SK-N-SH (cell line): ENCODE results near the gene ELN. TPM values are rescaled to one million over a fixed set of nuclear protein-coding genes. Genes with fewer than 3 reads are reported as not detected.

Experiments used
- CTCF ChIA-PET: fragments of 300-600, 350-600 bp; formaldehyde crosslinking; extraction: SDS; loops from one replicate; lab custom pipeline; 2021; lab: Yijun Ruan, JAX
- POLR2A ChIA-PET: fragments of 350-600 bp; sonication (Branson Sonifier 250); formaldehyde crosslinking; extraction: SDS; loops from one replicate; lab custom pipeline; 2020; ENCODE audit warnings: antibody characterized with exemption, inconsistent platforms; lab: Yijun Ruan, JAX
- DNase-seq: peaks from one replicate; pipeline ENCODE4 v3.0.0; 2012
- H2AFZ ChIP-seq: fragments of 200-600 bp; sonication (generic); 2 replicates; pipeline ENCODE4 v1.8.1; 2016; ENCODE audit warnings: antibody characterized with exemption, mild to moderate bottlenecking, low read depth
- H3F3A ChIP-seq: fragments of 200-600 bp; sonication (generic); replicated peaks from 2 replicates; pipeline ENCODE3; 2016; ENCODE audit warnings: antibody characterized with exemption, mild to moderate bottlenecking; ENCODE audit not compliant: insufficient read depth
- H3K27ac ChIP-seq, 2 experiments: fragments of 200-500 bp in 1 of 2; fragments of 200-600 bp in 1 of 2; sonication (Bioruptor generic) in 1 of 2; sonication (generic), shearing (Covaris generic) in 1 of 2; 2 replicates each; pipeline versions ENCODE4 v1.5.1 to v1.6.1; 2014 to 2016; ENCODE audit warnings: low read depth in 2 of 2, inconsistent platforms in 1 of 2, low read length in 1 of 2, mild to moderate bottlenecking in 1 of 2, mixed read lengths in 1 of 2
- H3K27me3 ChIP-seq: fragments of 200-600 bp; sonication (generic), shearing (Covaris generic); 2 replicates; pipeline ENCODE4 v1.6.1; 2016; ENCODE audit warnings: mixed run types; ENCODE audit not compliant: insufficient read depth
- H3K36me3 ChIP-seq, 2 experiments: fragments of 200-500 bp in 1 of 2; fragments of 200-600 bp in 1 of 2; sonication (Bioruptor generic) in 1 of 2; sonication (generic) in 1 of 2; replicated peaks in 1 of 2; 2 replicates each; pipeline versions ENCODE3 to v1.5.1; 2014 to 2016; ENCODE audit warnings: low read length in 1 of 2, mild to moderate bottlenecking in 1 of 2; ENCODE audit not compliant: insufficient read depth in 2 of 2, control insufficient read depth in 1 of 2
- H3K4me1 ChIP-seq, 2 experiments: fragments of 200-500 bp in 1 of 2; fragments of 200-600 bp in 1 of 2; sonication (Bioruptor generic) in 1 of 2; sonication (generic), shearing (Covaris generic) in 1 of 2; 2 replicates each; pipeline versions ENCODE4 v1.5.1 to v1.6.1; 2014 to 2016; ENCODE audit warnings: low read depth in 1 of 2, low read length in 1 of 2, mixed run types in 1 of 2; ENCODE audit not compliant: insufficient read depth in 2 of 2, control insufficient read depth in 1 of 2
- H3K4me2 ChIP-seq: fragments of 200-600 bp; sonication (generic), shearing (Covaris generic); 2 replicates; pipeline ENCODE4 v1.6.1; 2017; ENCODE audit warnings: mixed run types
- H3K4me3 ChIP-seq, 2 experiments: fragments of 200-500 bp in 1 of 2; fragments of 200-600 bp in 1 of 2; sonication (Bioruptor generic) in 1 of 2; sonication (generic), shearing (Covaris generic) in 1 of 2; 2 replicates each; pipeline versions ENCODE4 v1.5.1 to v1.8.1; 2014 to 2016; ENCODE audit warnings: low read depth in 2 of 2, inconsistent platforms in 1 of 2, low read length in 1 of 2, mild to moderate bottlenecking in 1 of 2, mixed read lengths in 1 of 2, moderate library complexity in 1 of 2
- H3K79me2 ChIP-seq: fragments of 200-600 bp; sonication (generic); 2 replicates; pipeline ENCODE4 v1.8.1; 2017; ENCODE audit warnings: mild to moderate bottlenecking; ENCODE audit not compliant: insufficient read depth
- H3K9ac ChIP-seq: fragments of 200-600 bp; sonication (generic); 2 replicates; pipeline ENCODE4 v1.6.1; 2017; ENCODE audit warnings: mixed run types
- H3K9me2 ChIP-seq: fragments of 200-600 bp; sonication (generic); 2 replicates; pipeline ENCODE4 v1.6.1; 2017; ENCODE audit warnings: mixed run types
- H3K9me3 ChIP-seq: fragments of 200-600 bp; sonication (generic); 2 replicates; pipeline ENCODE4 v1.6.1; 2017; ENCODE audit warnings: mixed run types, mild to moderate bottlenecking, moderate library complexity
- H4K20me1 ChIP-seq: fragments of 200-600 bp; sonication (generic); 2 replicates; pipeline ENCODE4 v1.6.1; 2017; ENCODE audit warnings: mild to moderate bottlenecking, mixed run types; ENCODE audit not compliant: insufficient read depth
- CTCF ChIP-seq: fragments of 200-600 bp; sonication (generic); IDR thresholded peaks from 2 replicates; pipeline ENCODE4 v1.6.1; 2017; ENCODE audit warnings: antibody characterized with exemption, mild to moderate bottlenecking, moderate library complexity
- ELF1 ChIP-seq: IDR thresholded peaks from 2 replicates; pipeline ENCODE4 v1.4.0; 2012
- EZH2phosphoT487 ChIP-seq: fragments of 200-600 bp; sonication (generic); IDR thresholded peaks from 2 replicates; pipeline ENCODE4 v1.6.1; 2017; ENCODE audit warnings: low read depth, mixed run types, mild to moderate bottlenecking, antibody characterized with exemption, moderate library complexity, borderline replicate concordance
- FOXJ3 ChIP-seq: sonication (generic); formaldehyde crosslinking; IDR thresholded peaks from 2 replicates; pipeline ENCODE4 v1.5.1; 2020; ENCODE audit warnings: mild to moderate bottlenecking, missing genetic modification reagents
- FOXM1 ChIP-seq: IDR thresholded peaks from 2 replicates; pipeline ENCODE4 v1.4.0; 2012; ENCODE audit warnings: low read depth, mild to moderate bottlenecking
- GABPA ChIP-seq: IDR thresholded peaks from 2 replicates; pipeline ENCODE4 v1.4.0; 2012; ENCODE audit warnings: low read depth, mild to moderate bottlenecking
- IRF3 ChIP-seq: fragments of 150-350 bp; IDR thresholded peaks from 2 replicates; pipeline ENCODE4 v1.6.1; 2016; ENCODE audit warnings: mild to moderate bottlenecking, low read depth, low read length
- MAX ChIP-seq: IDR thresholded peaks from 2 replicates; pipeline ENCODE4 v1.4.0; 2012; ENCODE audit warnings: low read depth
- MEF2A ChIP-seq: IDR thresholded peaks from 2 replicates; pipeline ENCODE4 v1.4.0; 2012; ENCODE audit warnings: low read depth, borderline replicate concordance
- NFIC ChIP-seq: IDR thresholded peaks from 2 replicates; pipeline ENCODE4 v1.4.0; 2012; ENCODE audit warnings: borderline replicate concordance
- NRF1 ChIP-seq: IDR thresholded peaks from 2 replicates; pipeline ENCODE4 v1.6.1; 2012; ENCODE audit warnings: low read depth, mild to moderate bottlenecking, low read length
- PBX3 ChIP-seq: IDR thresholded peaks from 2 replicates; pipeline ENCODE4; 2012
- RAD21 ChIP-seq: IDR thresholded peaks from 2 replicates; pipeline ENCODE4 v1.6.1; 2012; ENCODE audit warnings: mild to moderate bottlenecking, low read length
- RXRA ChIP-seq: IDR thresholded peaks from 2 replicates; pipeline ENCODE4 v1.4.0; 2012; ENCODE audit warnings: low read depth, mild to moderate bottlenecking, borderline replicate concordance
- TCF12 ChIP-seq: IDR thresholded peaks from 2 replicates; pipeline ENCODE4 v1.4.0; 2012
- YY1 ChIP-seq: IDR thresholded peaks from 2 replicates; pipeline ENCODE4 v1.4.0; 2012; ENCODE audit warnings: low read depth, mild to moderate bottlenecking
- ZBTB33 ChIP-seq: IDR thresholded peaks from 2 replicates; pipeline ENCODE4 v1.4.0; 2012; ENCODE audit warnings: low read depth, borderline replicate concordance
- WGBS: methylation state at CpG from one replicate; pipeline ENCODE4 v1.1.6; 2017; ENCODE audit warnings: low lambda C conversion rate; 5-methylcytosine and 5-hydroxymethylcytosine counted together
- polyA plus RNA-seq, 3 experiments: library from polyadenylated mRNA; depleted of rRNA; stranded (reverse); fragments of >200 nt; gene quantifications; 2 replicates each; pipeline ENCODE4 v1.2.3, GENCODE V29; 2012
- TF ChIP-seq, protein P1 (sequence below): IDR thresholded peaks from 2 replicates; pipeline ENCODE4 v1.6.1; 2012; ENCODE audit warnings: mild to moderate bottlenecking, low read depth, low read length, moderate library complexity

Gene ELN
- polyA plus RNA-seq, 1 of the 3 experiments (the other 2 are of a cell fraction): 12.5 TPM

DNA sequence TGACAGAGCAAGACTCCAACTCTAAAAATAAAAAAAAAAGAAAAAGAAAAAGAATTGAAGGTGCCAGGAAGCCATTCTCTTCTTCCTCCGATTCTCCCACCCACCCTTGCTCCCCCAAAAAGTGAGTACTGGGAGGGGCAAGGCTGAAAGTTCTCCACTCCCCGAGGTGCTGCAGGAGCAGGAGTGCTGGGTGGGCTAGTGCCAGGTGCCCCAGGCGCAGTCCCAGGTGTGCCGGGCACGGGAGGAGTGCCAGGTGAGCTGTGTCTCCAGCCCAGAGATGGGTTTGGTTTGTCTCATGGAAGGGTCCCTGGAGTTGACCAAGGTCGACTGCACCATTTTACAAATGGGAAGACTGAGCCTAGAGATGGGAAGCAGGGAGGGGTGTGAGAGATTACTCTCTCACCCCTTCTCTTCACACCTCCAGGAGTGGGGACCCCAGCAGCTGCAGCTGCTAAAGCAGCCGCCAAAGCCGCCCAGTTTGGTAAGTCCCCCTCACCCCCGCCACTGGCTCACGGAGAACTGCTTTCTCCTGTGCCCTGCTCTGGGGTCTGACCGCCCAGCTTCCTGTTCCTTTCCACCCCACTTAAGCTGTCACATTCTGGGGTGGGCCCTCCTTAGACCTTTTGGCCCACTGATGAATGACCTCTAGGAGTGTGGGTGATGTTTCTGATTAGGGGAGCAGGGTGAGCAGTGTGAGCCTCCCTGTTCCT lies 29.4 kb downstream of the ELN start:
- no peaks in the 10 kb centered on the region for H4K20me1 ChIP-seq
- no peak overlapping the region for H3K4me3 ChIP-seq
- TF ChIP-seq GABPA (no peak), RAD21 (no peak), FOXM1 (no peak), EZH2phosphoT487 (no peak), YY1 (no peak), NRF1 (no peak), FOXJ3 (CRISPR knock-in tag) (no peak), MEF2A (no peak), MAX (no peak), PBX3 (no peak), NFIC (no peak), TCF12 (no peak), ELF1 (no peak), IRF3 (no peak), RXRA (no peak), ZBTB33 (no peak), CTCF (no peak)
- TF ChIP-seq, protein P1, sequence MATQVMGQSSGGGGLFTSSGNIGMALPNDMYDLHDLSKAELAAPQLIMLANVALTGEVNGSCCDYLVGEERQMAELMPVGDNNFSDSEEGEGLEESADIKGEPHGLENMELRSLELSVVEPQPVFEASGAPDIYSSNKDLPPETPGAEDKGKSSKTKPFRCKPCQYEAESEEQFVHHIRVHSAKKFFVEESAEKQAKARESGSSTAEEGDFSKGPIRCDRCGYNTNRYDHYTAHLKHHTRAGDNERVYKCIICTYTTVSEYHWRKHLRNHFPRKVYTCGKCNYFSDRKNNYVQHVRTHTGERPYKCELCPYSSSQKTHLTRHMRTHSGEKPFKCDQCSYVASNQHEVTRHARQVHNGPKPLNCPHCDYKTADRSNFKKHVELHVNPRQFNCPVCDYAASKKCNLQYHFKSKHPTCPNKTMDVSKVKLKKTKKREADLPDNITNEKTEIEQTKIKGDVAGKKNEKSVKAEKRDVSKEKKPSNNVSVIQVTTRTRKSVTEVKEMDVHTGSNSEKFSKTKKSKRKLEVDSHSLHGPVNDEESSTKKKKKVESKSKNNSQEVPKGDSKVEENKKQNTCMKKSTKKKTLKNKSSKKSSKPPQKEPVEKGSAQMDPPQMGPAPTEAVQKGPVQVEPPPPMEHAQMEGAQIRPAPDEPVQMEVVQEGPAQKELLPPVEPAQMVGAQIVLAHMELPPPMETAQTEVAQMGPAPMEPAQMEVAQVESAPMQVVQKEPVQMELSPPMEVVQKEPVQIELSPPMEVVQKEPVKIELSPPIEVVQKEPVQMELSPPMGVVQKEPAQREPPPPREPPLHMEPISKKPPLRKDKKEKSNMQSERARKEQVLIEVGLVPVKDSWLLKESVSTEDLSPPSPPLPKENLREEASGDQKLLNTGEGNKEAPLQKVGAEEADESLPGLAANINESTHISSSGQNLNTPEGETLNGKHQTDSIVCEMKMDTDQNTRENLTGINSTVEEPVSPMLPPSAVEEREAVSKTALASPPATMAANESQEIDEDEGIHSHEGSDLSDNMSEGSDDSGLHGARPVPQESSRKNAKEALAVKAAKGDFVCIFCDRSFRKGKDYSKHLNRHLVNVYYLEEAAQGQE: no peak
- no peaks in the 10 kb centered on the region for H3K79me2 ChIP-seq
- WGBS: 88% methylated on average over 11 of the region's 11 CpGs
- H3K9me2 ChIP-seq: no peaks in the 10 kb centered on the region
- H3K4me2 ChIP-seq: no peak overlapping the region
- H3K4me1 ChIP-seq: no peaks in the 10 kb centered on the region
- CTCF ChIA-PET: interaction anchor here (1.0 to 4.0 kb wide), 5 partner anchors 11 to 149 kb away, joined by 3 to 17 read pairs (median 5); partner anchors contain the start of gene ELN
- no peaks in the 10 kb centered on the region for H3K9me3 ChIP-seq
- DNase-seq: no peak
- no peaks in the 10 kb centered on the region for H3F3A ChIP-seq
- H3K27ac ChIP-seq: no peak overlapping the region
- H3K9ac ChIP-seq: no peak overlapping the region
- H3K27me3 ChIP-seq: no peaks in the 10 kb centered on the region
- H3K36me3 ChIP-seq: no peaks in the 10 kb centered on the region
- POLR2A ChIA-PET: interaction anchor here (0.8 kb wide), 1 partner anchor 26 kb away, joined by 4 read pairs; the partner anchor contains the start of gene LIMK1
- H2AFZ ChIP-seq: no peak overlapping the region
